Measurements from ENCODE around the gene GAB2.
"Not testable (repeated sequence)": the region's sequence is repeated elsewhere in the genome, so short reads cannot be mapped to it uniquely, and the experiment has no call there.

Gene GAB2

DNA sequence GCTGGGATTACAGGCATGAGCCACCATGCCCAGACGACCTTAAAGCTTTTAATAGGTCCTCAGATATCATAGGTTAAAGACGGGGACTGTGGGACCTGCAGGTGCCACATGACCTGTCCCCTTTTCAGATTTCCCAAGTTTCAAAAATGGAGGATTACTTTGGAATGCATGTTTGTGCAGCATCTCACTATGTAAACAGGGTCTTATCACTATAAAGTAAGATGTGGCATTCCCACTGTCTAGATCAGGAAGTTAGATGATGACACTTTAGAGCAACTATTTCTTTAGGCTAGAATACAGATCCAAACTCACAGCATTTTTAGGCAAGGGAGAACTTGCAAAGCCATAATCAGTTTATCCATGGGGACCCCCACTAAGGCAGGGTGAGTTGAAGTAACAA lies 136.1 kb downstream of the GAB2 start:
- H3K36me3 ChIP-seq (ENCODE audit: control insufficient read depth, insufficient read depth, low read length): no peaks in the 10 kb centered on the region
- H3K9me3 ChIP-seq (ENCODE audit: control insufficient read depth, insufficient read depth, low read length): no peaks in the 10 kb centered on the region
- no peaks in the 10 kb centered on the region for H3K4me1 ChIP-seq (ENCODE audit: control insufficient read depth, insufficient read depth, low read length)
- no peak overlapping the region for H3K4me3 ChIP-seq (ENCODE audit: low read depth, low read length)
- H3K27me3 ChIP-seq (ENCODE audit: control insufficient read depth, insufficient read depth, low read length): no peaks in the 10 kb centered on the region
- no peak overlapping the region for H3K9ac ChIP-seq (ENCODE audit: low read depth, low read length)

DNA sequence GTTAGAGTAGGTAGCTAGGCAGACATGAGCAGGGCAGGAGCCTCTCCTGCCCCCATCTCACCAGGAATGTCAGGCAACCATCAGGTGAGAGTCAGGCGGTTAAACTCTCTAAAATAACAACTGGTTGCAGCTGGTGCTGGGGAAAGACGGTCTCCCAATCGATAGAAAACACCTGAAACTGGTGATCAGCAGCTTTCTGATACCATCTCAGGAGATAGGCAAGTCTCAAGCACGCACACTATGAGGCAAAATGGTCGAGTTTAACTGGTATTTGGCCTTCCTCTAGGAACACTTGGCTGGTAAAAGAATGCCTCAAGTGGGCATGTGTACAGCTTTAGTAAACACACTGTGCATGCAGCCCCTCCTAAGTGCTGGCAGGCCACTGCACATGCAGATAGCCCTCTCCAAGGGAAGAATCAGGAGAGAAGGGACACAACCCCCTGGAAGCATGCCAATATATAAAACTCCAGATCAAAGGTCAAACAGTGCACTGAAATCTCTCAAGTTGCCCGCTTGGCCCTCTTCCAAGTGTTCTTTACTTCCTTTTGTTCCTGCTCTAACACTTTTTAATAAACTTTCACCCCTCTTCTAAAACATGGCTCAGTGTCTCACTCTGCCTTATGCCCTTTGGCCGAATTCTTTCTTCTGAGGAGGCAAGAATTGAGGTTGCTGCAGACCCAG lies 140.2 kb downstream of the GAB2 start:
- no peaks in the 10 kb centered on the region for H3K36me3 ChIP-seq (ENCODE audit: control insufficient read depth, insufficient read depth, low read length)
- H3K27me3 ChIP-seq (ENCODE audit: control insufficient read depth, insufficient read depth, low read length): no peaks in the 10 kb centered on the region
- peaks cover 6% of the 10 kb centered on the region for H3K9me3 ChIP-seq (ENCODE audit: control insufficient read depth, insufficient read depth, low read length)
- no peak overlapping the region for H3K4me3 ChIP-seq (ENCODE audit: low read depth, low read length)
- H3K9ac ChIP-seq (ENCODE audit: low read depth, low read length): no peak overlapping the region
- H3K4me1 ChIP-seq (ENCODE audit: control insufficient read depth, insufficient read depth, low read length): no peaks in the 10 kb centered on the region

DNA sequence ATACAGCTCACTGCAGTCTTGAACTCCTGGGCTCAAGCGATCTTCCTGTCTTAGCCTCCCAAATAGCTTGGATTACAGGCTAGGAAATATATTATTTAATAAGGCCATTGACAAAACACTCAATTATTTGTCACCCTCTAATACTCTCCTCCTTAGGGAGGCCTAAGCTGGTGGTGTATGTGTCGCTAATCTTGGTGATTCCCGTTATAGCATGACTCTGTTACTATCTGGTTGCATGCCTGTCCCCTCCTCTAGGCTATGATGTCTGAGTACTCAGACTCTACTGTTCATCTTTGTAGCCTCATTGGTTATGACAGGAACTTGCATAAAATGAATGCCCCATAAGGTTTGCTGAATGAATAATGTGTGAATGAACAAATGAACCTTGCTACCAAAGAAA lies 141.3 kb downstream of the GAB2 start:
- Histone ChIP-seq H3K4me1 (ENCODE audit: control insufficient read depth, insufficient read depth, low read length) (no peaks in the 10 kb centered on the region), H3K4me3 (ENCODE audit: low read depth, low read length) (no peak overlapping the region), H3K27me3 (ENCODE audit: control insufficient read depth, insufficient read depth, low read length) (no peaks in the 10 kb centered on the region), H3K36me3 (ENCODE audit: control insufficient read depth, insufficient read depth, low read length) (no peaks in the 10 kb centered on the region), H3K9ac (ENCODE audit: low read depth, low read length) (no peak overlapping the region), H3K9me3 (ENCODE audit: control insufficient read depth, insufficient read depth, low read length) (peaks cover 6% of the 10 kb centered on the region)

DNA sequence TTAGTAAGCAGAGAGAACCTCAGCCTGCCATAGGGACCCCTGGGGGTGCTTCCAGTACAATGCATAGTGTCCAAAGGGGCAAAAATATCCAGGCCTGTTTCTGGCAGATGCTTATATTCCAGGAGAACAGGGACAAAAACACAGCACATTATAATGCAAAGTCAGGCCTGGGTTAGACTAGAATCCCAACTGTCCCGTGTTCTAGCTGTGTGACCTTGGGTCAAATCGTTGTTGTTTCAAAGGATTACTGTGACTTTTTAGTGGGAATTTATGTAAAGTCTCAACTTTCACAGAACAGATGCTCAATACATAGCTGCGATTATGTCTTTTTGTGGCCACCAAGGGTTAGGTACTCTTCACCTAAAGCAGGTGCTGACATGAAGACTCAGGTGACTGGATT lies 142.9 kb downstream of the GAB2 start:
- H3K4me3 ChIP-seq (ENCODE audit: low read depth, low read length): no peak overlapping the region
- no peaks in the 10 kb centered on the region for H3K36me3 ChIP-seq (ENCODE audit: control insufficient read depth, insufficient read depth, low read length)
- H3K4me1 ChIP-seq (ENCODE audit: control insufficient read depth, insufficient read depth, low read length): no peaks in the 10 kb centered on the region
- H3K27me3 ChIP-seq (ENCODE audit: control insufficient read depth, insufficient read depth, low read length): no peaks in the 10 kb centered on the region
- H3K9ac ChIP-seq (ENCODE audit: low read depth, low read length): no peak overlapping the region
- peaks cover 6% of the 10 kb centered on the region for H3K9me3 ChIP-seq (ENCODE audit: control insufficient read depth, insufficient read depth, low read length)

DNA sequence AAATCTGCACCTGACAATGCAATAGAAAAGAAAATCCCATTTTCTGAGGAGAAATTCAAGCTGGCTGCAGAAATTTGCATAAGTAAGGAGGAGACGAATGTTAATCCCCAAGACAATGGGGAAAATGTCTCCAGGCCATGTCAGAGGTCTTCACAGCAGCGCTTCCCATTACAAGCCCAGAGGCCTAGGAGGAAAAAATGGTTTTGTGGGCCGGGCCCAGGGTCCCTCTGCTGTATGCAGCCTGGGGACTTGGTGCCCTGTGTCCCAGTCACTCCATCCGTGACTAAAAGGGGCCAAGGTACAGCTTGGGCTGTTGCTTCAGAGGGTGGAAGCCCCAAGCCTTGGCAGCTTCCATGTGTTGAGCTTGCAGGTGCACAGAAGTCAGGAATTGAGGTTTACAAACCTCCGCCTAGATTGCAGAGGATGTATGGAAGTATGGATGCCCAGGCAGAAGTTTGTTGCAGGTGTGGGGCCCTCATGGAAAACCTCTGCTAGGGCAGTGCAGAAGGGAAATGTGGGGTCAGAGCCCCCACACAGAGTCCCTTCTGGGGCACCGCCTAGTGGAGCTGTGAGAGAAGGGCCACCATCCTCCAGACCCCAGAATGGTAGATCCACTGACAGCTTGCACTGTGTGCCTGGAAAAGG lies 144.9 kb downstream of the GAB2 start:
- H3K9ac ChIP-seq (ENCODE audit: low read depth, low read length); H3K4me3 ChIP-seq (ENCODE audit: low read depth, low read length); H3K36me3 ChIP-seq (ENCODE audit: control insufficient read depth, insufficient read depth, low read length); H3K9me3 ChIP-seq (ENCODE audit: control insufficient read depth, insufficient read depth, low read length); H3K27me3 ChIP-seq (ENCODE audit: control insufficient read depth, insufficient read depth, low read length); H3K4me1 ChIP-seq (ENCODE audit: control insufficient read depth, insufficient read depth, low read length): not testable (repeated sequence)

DNA sequence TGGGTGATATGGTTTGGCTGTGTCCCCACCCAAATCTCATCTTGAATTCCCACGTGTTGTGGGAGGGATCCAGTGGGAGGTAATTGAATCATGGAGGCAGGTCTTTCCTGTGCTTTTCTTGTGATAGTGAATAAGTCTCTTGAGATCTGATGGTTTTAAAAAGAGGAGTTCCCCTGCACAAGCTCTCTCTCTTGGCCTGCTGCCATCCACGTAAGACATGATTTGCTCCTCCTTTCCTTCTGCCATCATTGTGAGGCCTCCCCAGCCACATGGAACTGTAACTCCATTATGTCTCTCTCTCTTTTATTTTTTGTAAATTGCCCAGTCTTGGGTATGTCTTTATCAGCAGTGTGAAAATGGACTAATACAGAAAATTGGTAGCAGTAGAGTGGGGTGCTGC lies 145.8 kb downstream of the GAB2 start:
- H3K9me3 ChIP-seq (ENCODE audit: control insufficient read depth, insufficient read depth, low read length); H3K4me3 ChIP-seq (ENCODE audit: low read depth, low read length); H3K27me3 ChIP-seq (ENCODE audit: control insufficient read depth, insufficient read depth, low read length); H3K36me3 ChIP-seq (ENCODE audit: control insufficient read depth, insufficient read depth, low read length); H3K4me1 ChIP-seq (ENCODE audit: control insufficient read depth, insufficient read depth, low read length); H3K9ac ChIP-seq (ENCODE audit: low read depth, low read length): not testable (repeated sequence)

DNA sequence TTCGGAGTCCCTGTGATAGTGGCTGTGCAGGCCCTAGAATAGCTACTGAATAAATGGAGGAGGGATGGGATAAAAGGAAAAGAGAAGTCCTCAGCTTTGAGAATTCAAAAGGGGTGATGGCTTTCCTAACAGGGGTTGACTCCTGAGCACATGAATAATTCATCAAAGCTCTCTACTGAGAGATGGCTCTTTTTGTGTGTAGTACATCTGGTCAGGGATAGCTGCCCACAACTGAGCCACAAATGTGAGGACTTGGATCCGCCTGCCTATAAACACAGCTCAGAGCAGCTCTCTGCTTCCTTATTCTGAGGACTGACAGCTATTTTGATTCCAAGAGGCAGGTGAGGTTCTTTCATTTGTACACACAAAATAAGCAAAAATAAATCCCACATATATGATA lies 146.6 kb downstream of the GAB2 start:
- Histone ChIP-seq H3K36me3 (ENCODE audit: control insufficient read depth, insufficient read depth, low read length) (no peaks in the 10 kb centered on the region), H3K4me3 (ENCODE audit: low read depth, low read length) (no peak overlapping the region), H3K4me1 (ENCODE audit: control insufficient read depth, insufficient read depth, low read length) (no peaks in the 10 kb centered on the region), H3K27me3 (ENCODE audit: control insufficient read depth, insufficient read depth, low read length) (no peaks in the 10 kb centered on the region), H3K9ac (ENCODE audit: low read depth, low read length) (no peak overlapping the region), H3K9me3 (ENCODE audit: control insufficient read depth, insufficient read depth, low read length) (peaks cover 6% of the 10 kb centered on the region)

DNA sequence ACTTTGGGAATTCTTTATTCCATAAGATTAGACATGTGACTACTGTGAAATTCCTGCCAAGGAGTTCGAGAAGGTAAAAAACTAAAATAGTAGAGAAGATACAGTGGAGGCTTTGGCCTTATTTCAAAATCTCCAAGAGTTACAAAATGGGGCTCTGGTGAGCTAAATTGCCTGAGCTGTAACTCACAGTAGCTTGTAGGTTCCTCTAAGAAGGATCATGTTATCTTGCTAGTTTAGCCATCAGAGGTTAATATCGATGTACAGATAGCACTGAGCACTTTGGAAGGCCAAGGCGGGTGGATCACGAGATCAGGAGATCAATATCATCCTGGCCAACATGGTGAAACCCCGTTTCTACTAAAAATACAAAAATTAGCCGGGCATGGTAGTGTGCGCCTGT lies 147.8 kb downstream of the GAB2 start:
- Histone ChIP-seq H3K27me3 (ENCODE audit: control insufficient read depth, insufficient read depth, low read length) (no peaks in the 10 kb centered on the region), H3K4me3 (ENCODE audit: low read depth, low read length) (no peak overlapping the region), H3K36me3 (ENCODE audit: control insufficient read depth, insufficient read depth, low read length) (no peaks in the 10 kb centered on the region), H3K9ac (ENCODE audit: low read depth, low read length) (no peak overlapping the region), H3K4me1 (ENCODE audit: control insufficient read depth, insufficient read depth, low read length) (no peaks in the 10 kb centered on the region), H3K9me3 (ENCODE audit: control insufficient read depth, insufficient read depth, low read length) (peaks cover 6% of the 10 kb centered on the region)

DNA sequence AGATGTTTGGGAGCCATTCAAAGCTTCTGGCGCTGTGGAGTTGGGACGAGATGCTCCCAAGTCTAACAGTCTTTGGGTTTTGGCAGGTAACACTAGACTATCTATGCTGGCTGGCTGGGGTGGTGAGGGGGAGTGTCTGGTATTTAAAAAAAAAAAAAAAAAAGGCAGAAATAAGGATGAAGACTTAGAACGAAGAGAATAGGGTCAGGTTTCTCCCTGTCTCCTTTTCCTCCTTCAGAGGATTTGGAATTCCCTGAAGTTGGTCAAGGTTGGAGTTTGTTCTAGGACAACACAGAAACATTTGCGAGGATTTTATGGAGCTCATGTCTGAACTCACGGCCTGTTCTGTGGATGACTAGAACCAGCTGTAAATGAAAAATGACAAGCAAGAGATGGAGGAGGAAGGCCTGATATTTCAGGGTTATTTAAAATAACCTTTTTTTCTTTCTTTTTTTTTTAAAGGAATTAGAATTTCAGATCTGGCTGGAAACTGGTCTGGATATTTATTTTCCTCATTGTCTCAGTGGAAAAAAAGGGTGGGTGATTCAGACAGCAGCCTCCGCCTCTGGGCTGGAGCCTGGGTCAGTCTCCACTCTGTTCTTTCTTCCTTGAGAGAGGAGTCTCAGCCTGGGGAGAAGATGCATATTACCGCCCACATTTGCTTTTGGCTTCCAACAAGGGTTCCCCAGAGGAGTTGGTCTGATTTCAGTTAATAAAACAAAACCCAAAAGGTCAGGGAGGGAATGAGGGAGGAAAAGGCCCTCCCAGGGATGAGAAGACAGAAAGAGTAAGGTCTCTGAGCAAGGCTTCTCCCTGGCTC lies 148.8 kb downstream of the GAB2 start:
- Histone ChIP-seq H3K36me3 (ENCODE audit: control insufficient read depth, insufficient read depth, low read length) (no peaks in the 10 kb centered on the region), H3K27me3 (ENCODE audit: control insufficient read depth, insufficient read depth, low read length) (no peaks in the 10 kb centered on the region), H3K4me3 (ENCODE audit: low read depth, low read length) (no peak overlapping the region), H3K9ac (ENCODE audit: low read depth, low read length) (no peak overlapping the region), H3K4me1 (ENCODE audit: control insufficient read depth, insufficient read depth, low read length) (no peaks in the 10 kb centered on the region), H3K9me3 (ENCODE audit: control insufficient read depth, insufficient read depth, low read length) (peaks cover 6% of the 10 kb centered on the region)

DNA sequence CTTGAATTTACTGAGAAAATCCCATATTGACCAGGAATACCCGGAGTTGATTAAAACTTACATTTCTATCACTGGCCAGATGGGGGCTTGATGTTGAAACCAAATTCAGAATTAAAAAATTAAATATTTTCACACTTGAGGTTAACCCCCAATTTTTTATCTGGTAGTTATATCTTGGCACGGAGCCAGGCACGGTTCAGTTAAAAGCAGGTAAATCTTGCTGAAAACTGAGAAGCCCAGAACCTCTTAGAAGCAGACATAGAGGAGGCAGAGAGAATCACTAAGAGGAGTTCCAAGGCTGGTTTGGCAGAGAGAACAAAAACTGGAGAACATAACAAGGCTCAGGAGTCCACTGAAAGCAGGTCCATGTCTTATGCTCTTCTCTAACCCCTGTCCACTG lies 151.2 kb downstream of the GAB2 start:
- H3K27me3 ChIP-seq (ENCODE audit: control insufficient read depth, insufficient read depth, low read length): no peaks in the 10 kb centered on the region
- no peaks in the 10 kb centered on the region for H3K9me3 ChIP-seq (ENCODE audit: control insufficient read depth, insufficient read depth, low read length)
- H3K4me3 ChIP-seq (ENCODE audit: low read depth, low read length): no peak overlapping the region
- H3K4me1 ChIP-seq (ENCODE audit: control insufficient read depth, insufficient read depth, low read length): peaks cover 4% of the 10 kb centered on the region
- H3K36me3 ChIP-seq (ENCODE audit: control insufficient read depth, insufficient read depth, low read length): no peaks in the 10 kb centered on the region
- H3K9ac ChIP-seq (ENCODE audit: low read depth, low read length): no peak overlapping the region

DNA sequence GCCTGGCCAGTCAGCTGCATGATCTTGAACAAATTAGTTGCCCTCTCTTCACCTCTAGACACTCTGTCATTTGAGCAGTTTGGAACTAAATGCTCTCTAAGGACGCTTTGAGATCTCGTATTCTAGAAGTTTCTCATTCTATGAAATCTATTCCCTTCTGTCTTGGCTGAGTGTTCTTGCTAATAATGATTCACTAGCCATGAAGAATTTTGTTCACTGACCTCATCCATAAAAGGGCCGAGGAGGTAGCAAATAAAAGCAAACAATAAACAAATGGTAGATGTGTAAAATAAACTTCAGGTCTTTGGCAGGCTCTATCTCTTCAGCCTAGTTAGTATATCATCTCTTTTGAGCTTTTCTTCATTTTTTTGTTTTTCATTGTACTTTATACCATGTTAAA lies 152.3 kb downstream of the GAB2 start:
- no peaks in the 10 kb centered on the region for H3K36me3 ChIP-seq (ENCODE audit: control insufficient read depth, insufficient read depth, low read length)

DNA sequence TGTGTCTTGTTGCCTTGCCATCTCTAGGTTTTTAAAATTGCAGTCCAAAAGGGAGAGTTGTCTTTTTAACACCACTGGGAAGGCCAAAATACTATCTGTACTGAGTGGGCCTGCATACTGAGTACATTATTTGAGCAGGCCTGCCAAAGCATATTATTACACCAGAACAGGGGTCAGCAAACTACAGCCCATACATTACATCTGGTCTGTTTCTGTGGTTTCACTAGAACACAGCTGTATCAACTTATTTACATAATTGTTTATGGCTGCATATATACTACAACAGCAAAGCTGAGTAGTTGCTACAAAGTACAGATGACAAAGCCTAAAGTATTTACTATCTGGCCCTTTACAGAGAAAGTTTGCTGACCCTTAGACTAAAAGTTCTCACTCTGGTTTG lies 154.9 kb downstream of the GAB2 start:
- H3K36me3 ChIP-seq (ENCODE audit: control insufficient read depth, insufficient read depth, low read length): no peaks in the 10 kb centered on the region
- no peaks in the 10 kb centered on the region for H3K27me3 ChIP-seq (ENCODE audit: control insufficient read depth, insufficient read depth, low read length)
- H3K4me1 ChIP-seq (ENCODE audit: control insufficient read depth, insufficient read depth, low read length): peaks cover 4% of the 10 kb centered on the region
- no peaks in the 10 kb centered on the region for H3K9me3 ChIP-seq (ENCODE audit: control insufficient read depth, insufficient read depth, low read length)
- no peak overlapping the region for H3K4me3 ChIP-seq (ENCODE audit: low read depth, low read length)
- H3K9ac ChIP-seq (ENCODE audit: low read depth, low read length): no peak overlapping the region

More for the DNA sequence above, 152.3 kb downstream of the GAB2 start:
- H3K9me3 ChIP-seq (ENCODE audit: control insufficient read depth, insufficient read depth, low read length): no peaks in the 10 kb centered on the region
- H3K27me3 ChIP-seq (ENCODE audit: control insufficient read depth, insufficient read depth, low read length): no peaks in the 10 kb centered on the region
- no peak overlapping the region for H3K4me3 ChIP-seq (ENCODE audit: low read depth, low read length)
- no peak overlapping the region for H3K9ac ChIP-seq (ENCODE audit: low read depth, low read length)
- peaks cover 4% of the 10 kb centered on the region for H3K4me1 ChIP-seq (ENCODE audit: control insufficient read depth, insufficient read depth, low read length)

Measured in iPS-15b (cell line).